ENCODE results near the gene IL34. TPM values are rescaled to one million over a fixed set of nuclear protein-coding genes. Genes with fewer than 3 reads are reported as not detected.

Gene IL34
- polyA plus RNA-seq, 1 experiment = 3.0 TPM

GRCh38 chr16:70708366-70709246, 62.2 kb downstream of the IL34 start:
- DNase-seq (ENCODE audit: low read depth, low spot score) = no peak
- no peak overlapping the region for H3K4me3 ChIP-seq (ENCODE audit: low read depth, low read length)
- no peaks in the 10 kb centered on the region for H3K27me3 ChIP-seq (ENCODE audit: control insufficient read depth, insufficient read depth, low read length)
- TF ChIP-seq CTCF (IDR thresholded peaks at IDR 0.05; ENCODE audit: low read depth, low read length) = no peak
- no peaks in the 10 kb centered on the region; the same call in 1 of the 2 replicates for H3K9me3 ChIP-seq (ENCODE audit: control insufficient read depth, insufficient read depth, low read length)
- ChIA-PET POLR2A (no interaction called here), CTCF (no interaction called here)
- H3K27ac ChIP-seq (ENCODE audit: low read depth, low read length) = no peak overlapping the region

GRCh38 chr16:70709457-70709856, 63.1 kb downstream of the IL34 start:
- Histone ChIP-seq H3K9me3 (ENCODE audit: control insufficient read depth, insufficient read depth, low read length) (no peaks in the 10 kb centered on the region; the same call in 1 of the 2 replicates), H3K27me3 (ENCODE audit: control insufficient read depth, insufficient read depth, low read length) (no peaks in the 10 kb centered on the region), H3K27ac (ENCODE audit: low read depth, low read length) (no peak overlapping the region), H3K4me3 (ENCODE audit: low read depth, low read length) (no peak overlapping the region)
- CTCF ChIA-PET = no interaction called here
- POLR2A ChIA-PET = no interaction called here
- TF ChIP-seq CTCF (IDR thresholded peaks at IDR 0.05; ENCODE audit: low read depth, low read length) = no peak
- no peak for DNase-seq (ENCODE audit: low read depth, low spot score)

GRCh38 chr16:70709942-70710341, 63.6 kb downstream of the IL34 start:
- no peak overlapping the region for H3K27ac ChIP-seq (ENCODE audit: low read depth, low read length)
- H3K9me3 ChIP-seq (ENCODE audit: control insufficient read depth, insufficient read depth, low read length) = no peaks in the 10 kb centered on the region; the same call in 1 of the 2 replicates
- TF ChIP-seq CTCF (IDR thresholded peaks at IDR 0.05; ENCODE audit: low read depth, low read length) = no peak
- no peaks in the 10 kb centered on the region for H3K27me3 ChIP-seq (ENCODE audit: control insufficient read depth, insufficient read depth, low read length)
- ChIA-PET POLR2A (no interaction called here), CTCF (no interaction called here)
- no peak overlapping the region for H3K4me3 ChIP-seq (ENCODE audit: low read depth, low read length)
- no peak for DNase-seq (ENCODE audit: low read depth, low spot score)

Other genes starting within 250 kb of the IL34 start
- 12.4 and 18.2 TPM in 2 replicates for gene ST3GAL2, start 207.5 kb upstream of the IL34 start, polyA plus RNA-seq (2011; rRNA removed)
- 4.0 and 5.9 TPM in 2 replicates for gene FCSK, start 192.0 kb upstream of the IL34 start, polyA plus RNA-seq (2011; rRNA removed)
- 50.6 and 51.8 TPM in 2 replicates for gene COG4, start 123.0 kb upstream of the IL34 start, polyA plus RNA-seq (2011; rRNA removed)
- gene SF3B3, start 122.7 kb upstream of the IL34 start, polyA plus RNA-seq (2011; rRNA removed) = 139 and 169 TPM in 2 replicates
- gene MTSS2, start 39.5 kb downstream of the IL34 start, polyA plus RNA-seq (2011; rRNA removed) = 57.9 and 80.1 TPM in 2 replicates
- 30.2 and 38.6 TPM in 2 replicates for gene VAC14, start 154.6 kb downstream of the IL34 start, polyA plus RNA-seq (2011; rRNA removed)